Activated T-helper 1 cell treated with Interleukin-2 at 50 U/mL for 16 hours (primary cell): Measurements from ENCODE around the gene TMEM217.

Experiments used
- DNase-seq: peaks from one replicate; pipeline ENCODE4 v3.0.0-alpha.2; 2020; ENCODE audit warnings: low read depth

Gene TMEM217

DNA sequence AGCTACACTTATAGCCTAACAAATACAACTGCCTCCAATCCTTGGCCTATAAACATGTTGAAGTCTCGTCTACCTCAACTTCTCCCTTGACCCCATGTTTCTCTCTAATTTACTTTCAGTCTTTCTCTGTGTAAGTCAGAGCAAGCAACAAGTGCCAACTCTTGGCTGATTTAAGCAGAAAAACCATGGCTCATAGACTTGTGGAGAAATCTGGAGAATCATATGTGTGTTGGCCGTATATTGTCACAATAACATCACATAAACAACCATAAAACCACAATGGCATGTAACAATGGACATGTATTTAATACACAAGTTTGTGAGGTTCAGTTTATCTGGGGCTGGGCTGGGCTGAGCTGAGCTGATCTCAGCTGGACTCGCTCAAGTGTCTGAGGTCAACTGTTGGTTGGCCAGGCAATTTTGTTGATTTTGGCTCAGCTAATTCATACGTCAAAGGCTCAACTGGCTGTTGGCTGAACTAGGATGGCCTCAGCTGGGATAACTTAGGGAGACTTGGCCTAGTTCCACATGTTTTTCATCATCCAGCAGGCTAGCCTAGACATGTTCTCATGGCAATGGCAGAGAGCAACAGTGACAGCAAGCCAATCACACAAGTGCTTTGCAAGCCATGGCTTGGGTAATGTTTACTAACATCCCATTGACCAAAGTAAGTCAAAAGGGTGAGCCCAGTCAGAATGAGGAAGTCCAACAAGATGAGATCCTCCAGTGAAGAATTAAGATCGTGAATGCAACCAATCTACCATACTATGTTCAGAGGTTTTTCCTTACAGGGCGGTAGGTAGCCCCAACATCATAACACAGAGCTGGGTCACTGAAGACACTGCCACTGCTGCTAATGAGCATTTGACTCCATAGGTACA, 13.3 kb downstream of the TMEM217 start:
- no peak for DNase-seq

DNA sequence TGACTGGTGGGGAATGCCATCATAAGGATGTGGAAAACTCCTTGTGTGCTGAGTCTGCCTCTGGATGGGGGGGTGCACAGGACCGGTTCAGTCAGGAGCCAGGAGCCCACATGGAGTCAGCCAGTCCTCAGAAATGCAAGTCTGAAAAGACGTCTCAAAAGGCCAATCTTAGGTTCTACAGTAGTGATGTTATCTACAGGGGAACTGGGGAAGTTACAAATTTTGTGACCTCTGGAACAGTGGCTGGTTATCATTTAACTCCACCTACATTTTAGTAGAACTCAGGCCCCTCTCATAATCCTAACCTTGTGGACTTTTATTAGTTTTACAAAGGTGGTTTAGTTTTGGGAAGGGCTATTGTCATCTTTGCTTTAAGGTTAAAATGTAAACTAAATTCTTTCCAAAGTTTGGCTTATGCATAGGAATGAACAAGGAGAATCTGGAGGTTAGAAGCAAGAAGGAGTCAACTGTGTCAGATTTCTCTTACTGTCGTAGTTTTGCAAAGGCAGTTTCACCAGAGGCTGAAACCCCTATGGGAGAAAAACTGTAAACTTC, 14.1 kb downstream of the TMEM217 start:
- DNase-seq = no peak

DNA sequence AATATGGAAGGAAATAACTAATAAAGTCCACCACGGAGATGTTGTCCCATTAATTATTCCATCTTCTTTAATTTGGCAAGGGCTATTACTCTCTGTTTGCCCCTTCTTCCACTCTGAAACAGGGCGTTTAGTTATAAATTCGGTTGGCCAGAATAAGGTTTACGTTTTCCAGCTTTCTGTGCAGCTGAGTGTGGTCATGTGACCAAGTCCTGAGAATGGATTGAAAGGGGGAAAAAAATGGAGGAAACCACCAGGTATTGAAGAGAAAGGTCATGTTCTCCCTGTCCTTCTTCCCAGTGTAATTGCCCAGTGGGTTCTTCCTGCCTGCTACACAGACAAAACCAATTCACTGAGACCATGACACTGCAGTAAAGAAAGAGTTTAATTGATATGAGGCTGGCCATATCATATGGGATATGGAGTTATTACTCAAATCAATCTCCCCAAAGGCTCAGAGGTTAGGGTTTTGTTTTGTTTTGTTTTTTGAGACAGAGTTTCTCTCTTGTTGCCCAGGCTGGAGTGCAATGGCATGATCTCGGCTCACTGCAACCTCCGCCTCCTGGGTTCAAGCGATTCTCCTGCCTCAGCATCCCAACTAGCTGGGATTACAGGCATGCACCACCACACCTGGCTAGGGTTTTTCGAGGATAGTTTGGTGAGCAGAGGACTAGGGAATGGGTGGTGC, 14.7 kb downstream of the TMEM217 start:
- DNase-seq = no peak

- no peak for DNase-seq
Measured at GRCh38 chr6:37242429-37243052, 15.4 kb downstream of the TMEM217 start.

DNA sequence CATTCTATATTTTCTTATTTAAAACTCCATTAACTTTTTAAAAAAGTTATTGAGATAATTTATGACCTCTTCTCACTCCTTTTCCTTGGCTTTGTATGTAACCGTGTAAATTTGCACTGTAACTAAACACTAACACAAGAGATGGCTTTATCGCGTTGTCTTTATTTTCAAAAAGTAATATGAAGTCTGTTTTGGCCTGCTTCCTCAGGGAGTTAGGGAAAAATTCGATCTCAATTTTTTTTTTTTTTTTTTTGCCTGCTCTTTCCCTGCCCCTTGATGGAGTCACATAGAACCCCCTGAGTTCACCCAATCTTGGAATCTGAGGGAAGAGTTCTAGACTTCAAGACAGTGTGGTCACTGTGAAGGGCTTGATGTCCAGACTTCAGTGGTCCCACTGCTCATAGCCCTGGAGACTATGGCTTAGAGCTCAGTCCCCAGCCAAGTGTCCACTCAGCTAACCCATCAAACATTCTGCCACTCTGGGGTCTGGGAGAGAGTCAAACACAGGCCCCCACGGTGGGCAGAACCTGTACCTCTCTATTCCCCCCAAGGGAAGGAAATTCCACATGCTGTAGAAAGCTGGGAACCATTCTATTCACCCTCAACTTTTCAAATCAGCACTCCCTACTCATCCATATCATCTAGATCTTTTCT, 16.0 kb downstream of the TMEM217 start:
- DNase-seq = no peak

DNA sequence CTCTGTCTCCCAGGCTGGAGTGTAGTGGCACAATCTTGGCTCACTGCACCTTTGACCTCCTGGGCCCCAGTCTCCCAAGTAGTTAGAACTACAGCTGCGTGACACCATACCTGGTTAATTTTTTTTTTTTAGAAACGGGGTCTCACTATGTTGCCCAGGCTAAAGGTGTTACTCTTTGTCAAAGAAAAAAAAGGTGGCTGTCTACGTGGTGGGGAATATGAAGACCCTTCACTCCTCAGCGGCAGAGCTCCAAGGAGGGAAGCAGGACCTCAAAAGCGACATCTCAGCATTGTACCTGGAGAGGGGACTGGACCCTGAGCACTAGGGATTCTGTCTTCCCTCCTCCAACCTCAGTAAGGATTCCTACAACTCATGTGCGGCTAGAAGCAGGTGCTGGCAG, 16.8 kb downstream of the TMEM217 start:
- no peak for DNase-seq

DNA sequence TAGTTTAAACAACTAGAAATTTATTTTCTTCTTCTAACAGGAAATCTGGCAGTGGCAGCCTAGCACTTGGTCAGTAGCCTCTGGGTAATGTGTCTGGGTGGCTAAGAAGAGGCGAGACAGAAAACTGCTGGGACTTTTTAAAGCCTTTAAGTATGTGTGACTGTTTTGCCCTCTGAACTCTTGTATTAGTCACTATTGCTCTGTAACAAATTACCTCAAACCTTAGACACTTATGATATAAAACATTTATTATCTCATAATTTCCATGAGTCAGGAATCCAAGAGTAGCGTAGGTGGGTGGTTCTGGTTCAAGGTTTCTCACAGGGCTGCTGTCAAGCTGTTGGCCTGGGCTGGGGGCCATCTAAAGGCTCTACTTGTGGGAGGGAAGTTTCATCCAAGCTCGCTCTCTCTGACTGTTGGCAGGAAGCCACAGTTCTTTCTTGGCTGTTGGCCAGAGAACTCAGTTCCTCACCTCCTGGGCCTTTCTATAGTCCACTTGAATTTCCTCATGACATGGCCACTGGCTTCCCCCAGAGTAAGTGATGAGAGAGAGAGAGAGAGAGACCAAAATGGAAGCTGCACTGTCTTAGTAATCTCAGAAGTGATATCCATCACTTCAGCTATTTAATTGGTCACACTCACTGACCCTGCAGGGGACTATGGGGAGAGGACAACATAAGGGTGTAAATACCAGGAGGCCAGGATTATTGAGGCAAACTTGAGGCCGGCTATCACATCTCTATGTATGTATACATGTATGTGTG, 17.8 kb downstream of the TMEM217 start:
- DNase-seq = peak; percentile 41

DNA sequence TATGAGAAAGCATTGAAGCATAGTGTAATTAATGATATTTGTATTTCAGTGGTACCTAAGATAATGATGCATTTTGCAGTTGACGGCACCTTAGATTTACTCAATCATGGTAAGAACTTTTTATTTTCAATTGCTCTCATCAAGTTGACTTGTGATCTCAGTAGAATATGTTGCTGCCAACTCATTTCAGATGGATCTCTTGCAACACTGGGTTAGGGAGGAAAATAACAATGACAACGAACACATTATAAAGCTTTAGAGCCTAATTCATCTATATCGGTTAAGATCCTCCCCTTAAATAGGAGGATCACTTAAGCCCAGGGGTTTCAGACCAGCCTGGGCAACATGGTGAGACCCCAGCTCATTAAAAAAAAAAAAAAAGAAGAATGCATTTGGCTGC, 18.4 kb downstream of the TMEM217 start:
- no peak for DNase-seq

DNA sequence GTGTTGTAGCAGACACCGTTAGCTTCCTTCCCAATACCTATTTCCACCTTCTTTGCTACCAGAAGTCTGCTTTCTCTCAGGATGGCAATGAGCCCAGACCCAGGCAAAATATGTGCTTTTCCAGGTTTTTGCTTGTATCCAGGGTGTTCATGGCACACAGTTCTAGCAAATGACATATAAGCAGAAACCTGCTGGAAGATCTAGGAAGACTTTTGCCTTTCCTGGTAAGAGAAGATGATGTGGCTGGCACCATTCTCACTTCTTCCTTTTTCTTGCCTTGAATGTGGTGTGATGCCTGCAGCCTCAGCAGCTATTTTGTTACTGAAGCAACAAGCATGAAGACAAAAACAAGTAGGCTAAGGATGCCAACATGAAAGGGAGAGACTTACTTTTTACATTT, 19.6 kb downstream of the TMEM217 start:
- DNase-seq = no peak

- no peak for DNase-seq
Measured at GRCh38 chr6:37237789-37238188, 20.2 kb downstream of the TMEM217 start.

DNA sequence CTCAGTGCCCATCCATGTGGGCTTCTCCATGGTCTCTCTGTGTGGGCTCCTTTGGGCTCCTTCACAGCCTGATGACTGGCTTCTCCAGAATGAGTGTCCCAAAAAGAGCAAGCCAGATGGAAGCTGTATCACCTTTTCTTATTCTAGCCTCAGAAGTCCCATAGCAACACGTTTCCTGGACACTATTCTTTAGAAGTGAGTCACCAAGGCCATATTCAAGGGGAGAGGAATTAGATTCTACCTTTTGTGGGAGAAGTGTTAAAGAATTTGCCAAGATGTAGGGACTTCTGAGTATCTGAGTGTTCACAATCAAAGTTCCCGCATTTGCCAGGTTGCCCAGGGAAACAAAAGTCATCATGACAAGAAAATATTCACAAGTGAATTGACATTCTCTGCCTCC, 21.0 kb downstream of the TMEM217 start:
- no peak for DNase-seq

DNA sequence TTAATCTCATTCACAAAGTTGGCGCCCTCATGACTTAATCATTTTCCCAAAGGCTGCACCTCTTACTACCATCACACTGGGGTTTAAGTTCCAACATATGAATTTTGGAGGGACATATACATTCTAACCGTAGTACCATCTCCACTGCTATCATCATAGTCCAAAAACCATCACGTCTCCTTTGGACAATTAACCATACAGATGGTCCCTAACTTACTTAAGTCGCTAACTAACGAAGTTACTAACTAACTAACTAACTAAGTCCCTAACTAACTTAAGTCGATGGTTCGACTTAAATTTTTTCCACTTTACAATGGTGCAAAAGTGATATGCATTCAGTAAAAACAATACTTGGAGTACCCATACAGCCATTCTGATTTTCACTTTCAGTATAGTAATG, 24.4 kb downstream of the TMEM217 start:
- no peak for DNase-seq

- no peak for DNase-seq
Measured at GRCh38 chr6:37232430-37233017, 25.4 kb downstream of the TMEM217 start.

DNA sequence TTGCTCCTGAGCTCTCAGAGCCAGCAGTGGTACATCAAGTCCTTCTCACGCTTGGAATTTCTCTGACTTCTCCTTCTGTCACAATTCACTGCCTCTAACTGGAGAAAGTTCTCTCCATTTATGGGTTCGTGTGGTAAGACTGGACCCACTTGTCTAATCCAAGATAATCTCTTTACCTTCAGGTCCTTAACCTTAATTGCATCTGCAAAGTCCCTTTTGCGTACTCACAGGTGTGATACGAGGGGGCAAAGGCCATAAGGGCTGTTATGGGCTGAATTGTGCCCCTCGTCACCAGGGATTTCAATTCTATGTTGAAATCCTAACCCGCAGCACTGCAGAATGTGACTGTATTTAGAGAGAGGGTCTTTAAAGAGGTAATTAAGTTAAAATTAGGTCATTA, 27.8 kb downstream of the TMEM217 start:
- DNase-seq = no peak

DNA sequence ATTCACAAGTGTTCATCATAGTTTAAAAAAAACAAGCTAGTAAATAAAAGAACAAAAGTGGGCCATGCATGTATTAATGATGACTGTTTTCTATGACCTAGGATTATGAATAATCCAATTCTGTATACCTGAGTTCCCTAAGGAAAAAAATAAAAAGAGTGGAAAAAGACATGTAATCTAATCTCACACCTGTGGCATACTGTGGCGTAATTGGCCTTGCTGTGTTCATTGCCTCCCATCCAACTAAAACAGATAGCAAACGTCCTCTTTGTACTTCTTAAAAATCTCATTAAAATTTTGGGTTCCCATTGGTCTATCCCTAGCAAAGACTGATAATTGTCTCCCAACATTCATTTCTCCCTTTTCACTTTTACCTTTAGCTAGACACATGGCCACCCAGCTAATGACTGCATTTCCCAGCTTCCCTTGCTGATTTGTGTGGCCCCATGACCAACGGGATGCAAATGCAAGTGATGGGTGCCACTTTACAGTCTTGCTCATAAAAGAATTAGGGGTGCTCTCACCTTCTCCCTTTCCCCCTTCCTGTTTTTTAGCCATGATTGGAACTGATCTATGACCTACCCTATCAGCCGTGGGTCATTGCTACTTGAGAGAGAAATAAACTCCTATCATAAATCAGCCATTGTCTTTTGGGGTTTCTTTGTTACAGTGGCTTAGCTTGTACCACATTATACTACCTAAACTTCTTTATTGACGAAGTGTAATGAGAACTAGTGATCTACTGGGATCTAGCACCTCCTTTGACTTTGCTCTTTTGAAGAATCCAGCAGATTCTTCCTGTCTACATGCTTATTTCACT, 32.4 kb downstream of the TMEM217 start:
- no peak for DNase-seq

DNA sequence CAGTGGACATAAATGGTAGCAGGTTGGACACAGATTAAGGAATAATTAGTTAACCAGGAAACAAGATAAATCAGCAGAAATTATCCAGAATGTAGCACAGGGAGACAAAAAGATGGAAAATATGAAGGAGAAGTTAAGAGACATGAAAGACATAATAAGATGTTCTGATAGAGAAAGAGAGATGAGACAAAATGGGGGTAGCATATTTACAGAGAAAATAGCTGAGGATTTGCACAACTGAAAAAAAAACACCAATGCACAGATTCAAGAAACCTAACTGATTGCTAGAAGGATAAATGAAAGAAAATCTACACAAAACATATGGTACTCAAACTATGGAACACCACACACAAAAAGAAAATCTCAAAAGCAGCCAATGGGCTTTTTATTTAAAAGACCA, 35.0 kb downstream of the TMEM217 start:
- no peak for DNase-seq

DNA sequence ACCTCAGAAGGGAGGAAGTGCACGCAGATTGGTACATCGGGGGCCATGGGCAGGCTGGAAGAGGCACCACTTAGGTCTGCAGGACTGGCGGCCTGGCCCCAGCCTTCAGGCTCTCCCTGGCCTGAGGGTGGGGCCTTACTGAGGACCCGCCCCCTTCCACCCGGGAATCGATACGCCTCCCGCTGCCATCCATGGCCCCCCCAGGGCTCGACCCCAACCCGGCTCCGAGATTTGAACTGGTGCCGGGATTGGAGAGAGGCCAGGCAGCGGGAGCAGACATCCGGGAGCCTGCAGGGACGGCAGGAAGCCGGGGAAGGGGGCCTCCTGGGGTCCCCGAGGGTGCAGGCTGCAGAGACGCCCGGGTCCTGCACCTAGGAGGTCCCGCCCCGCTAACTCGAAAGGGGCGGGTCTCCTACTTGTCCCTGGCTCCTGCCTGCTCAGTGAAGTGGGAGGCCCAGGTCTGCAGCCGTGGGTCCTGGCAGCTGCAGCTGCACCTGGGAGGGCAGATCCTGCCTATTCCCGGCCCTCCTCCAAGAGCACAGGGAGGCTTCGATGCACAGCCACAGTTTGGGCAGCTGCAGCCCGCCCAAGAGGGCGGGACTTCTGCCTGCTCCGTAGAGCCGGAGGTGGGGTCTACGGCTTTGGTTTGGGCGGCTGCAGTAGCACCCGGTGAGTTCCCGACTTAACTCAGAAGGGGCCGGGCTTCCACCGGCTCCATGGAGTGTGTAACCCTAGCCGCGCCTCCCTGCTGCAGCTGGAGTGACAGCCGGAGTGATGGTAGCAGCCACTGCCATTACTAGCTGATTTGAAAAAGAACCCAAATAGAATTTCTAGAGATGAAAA, 35.6 kb downstream of the TMEM217 start:
- DNase-seq = peak; percentile 43

DNA sequence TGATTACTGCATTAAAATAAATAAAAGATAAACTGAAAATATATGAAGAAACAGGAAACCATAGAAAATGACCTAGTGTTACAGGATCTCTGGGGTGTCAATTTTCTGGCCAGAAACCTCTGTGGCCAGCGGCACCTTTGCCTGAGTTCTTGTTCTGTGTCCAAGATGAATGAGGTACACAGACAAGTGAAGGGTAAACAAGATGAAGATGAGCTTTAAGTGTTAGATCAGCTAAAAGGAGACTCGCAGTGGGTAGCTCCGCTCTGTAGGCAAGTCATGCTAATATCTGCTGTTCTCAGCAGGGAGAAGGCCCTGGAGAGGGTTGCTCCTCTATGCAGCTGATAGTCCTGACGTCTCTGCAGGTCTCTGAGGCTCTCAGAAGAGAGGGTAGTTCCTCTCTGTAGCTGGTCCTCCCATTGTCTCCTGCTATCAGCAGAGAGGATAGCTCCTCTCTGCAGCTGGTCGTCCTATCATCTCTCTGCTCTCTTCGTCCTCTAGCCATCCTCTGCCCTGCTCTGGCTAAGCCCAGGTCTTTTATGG, 36.3 kb downstream of the TMEM217 start:
- no peak for DNase-seq

DNA sequence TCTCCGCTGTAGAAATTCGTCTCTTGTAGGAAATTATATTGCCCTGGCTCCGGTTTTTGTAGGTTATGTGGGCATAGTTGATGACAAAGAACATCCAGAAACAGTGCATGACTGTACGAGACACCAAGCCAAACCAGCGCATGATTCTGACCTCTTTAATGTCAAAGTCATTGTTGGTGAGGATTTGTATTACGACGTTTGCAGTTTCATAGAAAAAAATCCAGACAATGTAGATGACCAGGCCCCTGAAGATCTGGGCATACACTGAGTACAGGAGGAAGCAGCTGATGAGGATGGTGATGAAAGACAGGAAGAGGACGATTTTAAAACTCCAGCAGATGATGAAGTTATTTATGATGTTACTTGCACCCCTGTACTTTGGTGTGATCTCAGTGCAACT, 39.4 kb downstream of the TMEM217 start:
- DNase-seq = no peak
